ENCODE measurements around the gene CHRNA4.

CHRNA4 gene

DNA sequence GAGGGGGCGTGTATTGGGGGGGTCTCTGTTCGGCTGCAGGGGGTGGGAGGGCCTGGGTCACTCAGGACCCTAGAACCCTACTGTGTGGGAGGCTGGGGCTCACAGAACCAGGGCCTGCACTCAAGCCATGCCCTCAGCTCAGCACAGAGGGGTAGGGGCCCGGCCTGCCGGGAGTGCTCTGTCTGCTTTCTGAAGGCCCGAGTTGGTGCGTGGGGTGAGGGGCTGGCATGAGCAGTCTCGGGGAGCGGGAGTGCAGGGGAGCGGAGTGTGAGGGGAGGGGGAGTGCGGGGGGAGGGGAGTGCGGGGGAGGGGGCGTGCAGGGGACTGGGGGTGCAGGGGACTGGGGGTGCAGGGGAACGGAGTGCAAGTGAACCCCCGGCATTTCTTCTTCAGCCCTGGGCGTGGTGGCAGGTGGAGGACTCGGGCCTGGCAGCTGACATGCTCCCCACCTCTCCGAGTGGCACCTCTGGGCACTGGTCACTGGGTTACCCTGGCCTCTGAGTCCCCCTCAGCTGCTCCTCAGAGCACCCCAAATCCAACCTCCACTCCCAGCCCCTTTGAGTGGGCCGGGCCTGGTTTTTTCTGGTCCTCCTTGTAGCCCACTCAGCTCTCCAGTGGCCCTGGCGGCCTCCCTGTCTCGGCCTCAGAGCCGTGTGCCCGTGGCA lies 67.1 kb downstream of the CHRNA4 start:
- POLR2A ChIA-PET, result interaction anchor here (1.1 kb wide), 1 partner anchor 21 kb away, joined by 3 read pairs; the partner anchor contains the start of gene ARFGAP1

DNA sequence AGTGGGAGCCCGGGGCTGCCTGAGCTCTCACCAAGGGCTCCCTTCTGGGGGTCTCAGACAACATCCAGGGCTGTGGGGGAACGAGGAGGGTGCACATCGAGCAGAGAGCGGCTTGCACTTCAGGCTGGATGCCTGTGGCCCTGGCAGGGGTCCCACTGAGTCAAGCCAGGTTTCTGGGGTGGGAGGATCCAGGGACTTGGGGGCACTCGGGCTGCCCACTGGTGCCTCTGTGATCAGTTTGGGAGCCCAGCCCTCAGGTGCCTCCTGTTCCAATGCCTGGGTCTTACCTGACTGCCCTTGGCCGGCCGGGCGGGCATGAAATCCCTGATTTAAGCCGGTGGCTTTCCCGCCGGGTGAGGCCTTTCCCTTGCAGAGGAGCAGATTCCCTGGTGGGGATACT lies 67.7 kb downstream of the CHRNA4 start:
- POLR2A ChIA-PET, result no interaction called here
- TF ChIP-seq TARDBP (IDR thresholded peaks at IDR 0.05) (no peak), SP1 (IDR thresholded peaks at IDR 0.05) (no peak), ELF4 (IDR thresholded peaks at IDR 0.05) (no peak), LEF1 (IDR thresholded peaks at IDR 0.05; ENCODE audit: borderline replicate concordance) (no peak), FOXM1 (IDR thresholded peaks at IDR 0.05; ENCODE audit: borderline replicate concordance) (no peak), NFRKB (IDR thresholded peaks at IDR 0.05) (no peak), L3MBTL2 (conservative IDR thresholded peaks at IDR 0.05) (no peak)
- no peak for DNase-seq (ENCODE audit: extremely low spot score)
- CTCF ChIA-PET, result interaction anchor here (0.5 to 1.1 kb wide), 2 partner anchors 16 to 65 kb away, joined by 3 read pairs; no protein-coding TSS in a partner anchor

More for the DNA sequence above, 67.1 kb downstream of the CHRNA4 start:
- TF ChIP-seq ZNF384 (IDR thresholded peaks at IDR 0.05), result no peak
- TF ChIP-seq ARNT (IDR thresholded peaks at IDR 0.05), result no peak
- TF ChIP-seq ELF4 (IDR thresholded peaks at IDR 0.05), result no peak
- TF ChIP-seq NFRKB (IDR thresholded peaks at IDR 0.05), result no peak
- no peak for TF ChIP-seq BHLHE40 (IDR thresholded peaks at IDR 0.05; ENCODE audit: borderline replicate concordance)
- no peak for TF ChIP-seq CTBP1 (IDR thresholded peaks at IDR 0.05; ENCODE audit: borderline replicate concordance)
- no peak for TF ChIP-seq FOXM1 (IDR thresholded peaks at IDR 0.05; ENCODE audit: borderline replicate concordance)
- TF ChIP-seq SP1 (IDR thresholded peaks at IDR 0.05), result no peak
- TF ChIP-seq L3MBTL2 (conservative IDR thresholded peaks at IDR 0.05), result no peak
- no peak for TF ChIP-seq SUZ12 (IDR thresholded peaks at IDR 0.05)
- no peak for TF ChIP-seq FOXK2 (IDR thresholded peaks at IDR 0.05)
- TF ChIP-seq FOXA1 (IDR thresholded peaks at IDR 0.05), result no peak
- no peak for TF ChIP-seq HDGF (IDR thresholded peaks at IDR 0.05; ENCODE audit: borderline replicate concordance)
- no peak for TF ChIP-seq LEF1 (IDR thresholded peaks at IDR 0.05; ENCODE audit: borderline replicate concordance)
- no peak for TF ChIP-seq PKNOX1 (IDR thresholded peaks at IDR 0.05)
- no peak for TF ChIP-seq TARDBP (IDR thresholded peaks at IDR 0.05)
- CTCF ChIA-PET, result interaction anchor here (0.5 to 1.2 kb wide), 4 partner anchors 15 to 142 kb away, joined by 3 to 5 read pairs (median 3); no protein-coding TSS in a partner anchor
- no peak for DNase-seq (ENCODE audit: extremely low spot score)
